Neural progenitor cell (in vitro differentiated cells): ENCODE results near the gene HECTD2. TPM values are rescaled to one million over a fixed set of nuclear protein-coding genes. Genes with fewer than 3 reads are reported as not detected.

Experiments used
- DNase-seq: peaks from one replicate; pipeline ENCODE4 v3.0.0-alpha.2; 2016; ENCODE audit warnings: low spot score
- H2AFZ ChIP-seq: fragments of 200-600 bp; sonication (generic); replicated peaks from 2 replicates; pipeline ENCODE4 v1.6.1; 2016; ENCODE audit warnings: antibody characterized with exemption
- H3F3A ChIP-seq: fragments of 200-600 bp; sonication (generic); 2 replicates; pipeline ENCODE4 v1.6.1; 2016; ENCODE audit warnings: antibody characterized with exemption, low read depth
- H3K27ac ChIP-seq: fragments of 200-600 bp; sonication (generic); 2 replicates; pipeline ENCODE4 v1.5.1; 2016; ENCODE audit warnings: mild to moderate bottlenecking
- H3K27me3 ChIP-seq: fragments of 200-600 bp; sonication (generic); 2 replicates; pipeline ENCODE4 v1.6.1; 2016; ENCODE audit warnings: mild to moderate bottlenecking, moderate library complexity
- H3K36me3 ChIP-seq: fragments of 200-600 bp; sonication (generic); 2 replicates; pipeline ENCODE4 v1.5.1; 2016
- H3K4me1 ChIP-seq: fragments of 200-600 bp; sonication (generic); 2 replicates; pipeline ENCODE4 v1.6.1; 2016; ENCODE audit warnings: mixed run types
- H3K4me2 ChIP-seq: fragments of 200-600 bp; sonication (generic); 2 replicates; pipeline ENCODE4 v1.6.1; 2016
- H3K4me3 ChIP-seq: fragments of 200-600 bp; sonication (generic); 2 replicates; pipeline ENCODE4 v1.5.1; 2016
- H3K79me2 ChIP-seq: fragments of 200-600 bp; sonication (generic); 2 replicates; pipeline ENCODE4 v1.6.1; 2016; ENCODE audit warnings: low read depth
- H3K9ac ChIP-seq: fragments of 200-600 bp; sonication (generic); 2 replicates; pipeline ENCODE4 v1.6.1; 2016
- H3K9me3 ChIP-seq: fragments of 200-600 bp; sonication (generic); 2 replicates; pipeline ENCODE4 v1.5.1; 2016; ENCODE audit warnings: low read depth
- H4K20me1 ChIP-seq: fragments of 200-600 bp; sonication (generic); 2 replicates; pipeline ENCODE4 v1.6.1; 2016; ENCODE audit warnings: low read depth
- H3K27ac Mint-ChIP-seq: 3 replicates; pipeline ENCODE4 v1.8.0; 2021; ENCODE audit warnings: mixed read lengths
- H3K27me3 Mint-ChIP-seq: 2 replicates; pipeline ENCODE4 v1.8.0; 2022; ENCODE audit warnings: low read depth, mild to moderate bottlenecking, inconsistent platforms, moderate library complexity, mixed read lengths; ENCODE audit not compliant: insufficient read depth
- H3K36me3 Mint-ChIP-seq: 3 replicates; pipeline ENCODE4 v1.8.0; 2021; ENCODE audit warnings: mixed read lengths
- H3K4me1 Mint-ChIP-seq: 3 replicates; pipeline ENCODE4 v1.8.0; 2021; ENCODE audit warnings: mixed read lengths
- H3K4me3 Mint-ChIP-seq: 3 replicates; pipeline ENCODE4 v1.8.0; 2021; ENCODE audit warnings: mild to moderate bottlenecking, moderate library complexity, mixed read lengths
- H3K9me3 Mint-ChIP-seq: 3 replicates; pipeline ENCODE4 v1.8.0; 2020; ENCODE audit warnings: mixed read lengths
- EZH2 ChIP-seq: fragments of 200-600 bp; sonication (generic); IDR thresholded peaks from 2 replicates; pipeline ENCODE4 v1.6.1; 2017; ENCODE audit warnings: antibody characterized with exemption, mild to moderate bottlenecking, moderate library complexity
- EZH2phosphoT487 ChIP-seq: fragments of 200-600 bp; sonication (generic); IDR thresholded peaks from 2 replicates; pipeline ENCODE4 v1.6.1; 2017; ENCODE audit warnings: antibody characterized with exemption
- total RNA-seq: library from RNA; depleted of rRNA; stranded (reverse); fragments of >200 nt; gene quantifications from 2 replicates; pipeline ENCODE4 v1.2.3, GENCODE V29; 2015; ENCODE audit warnings: low replicate concordance
- TF ChIP-seq, protein P1 (sequence below): fragments of 200-600 bp; sonication (generic); IDR thresholded peaks from 2 replicates; pipeline ENCODE4 v1.5.1; 2017; ENCODE audit warnings: antibody characterized with exemption, mild to moderate bottlenecking

Gene HECTD2
- total RNA-seq, 1 donor from 2014 or later, result 51.5 TPM

DNA sequence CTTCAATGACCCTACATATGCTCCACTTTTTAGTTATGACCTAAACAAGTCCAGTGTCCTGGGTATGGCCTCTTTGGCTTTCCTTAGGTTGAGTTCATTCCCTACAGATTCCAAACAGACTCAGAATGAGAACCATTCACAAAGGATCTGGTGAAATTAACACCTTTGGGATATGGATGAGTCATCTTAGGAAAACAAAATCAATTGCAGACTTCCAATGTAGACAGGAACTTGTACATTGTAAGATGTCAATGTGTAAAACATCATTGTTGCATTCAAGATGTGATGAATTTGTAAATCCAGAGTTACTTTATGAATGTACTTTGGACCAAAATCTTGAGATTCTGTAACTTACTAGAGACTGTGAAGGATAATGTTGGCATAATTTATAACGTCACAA, 43.4 kb upstream of the HECTD2 start:
- Histone ChIP-seq H3K4me1 (no peaks in the 10 kb centered on the region), H2AFZ (no peak overlapping the region), H3K79me2 (no peaks in the 10 kb centered on the region), H3K9ac (no peak overlapping the region), H3K4me2 (no peak overlapping the region), H3K27me3 (no peaks in the 10 kb centered on the region), H3F3A (no peaks in the 10 kb centered on the region), H4K20me1 (no peaks in the 10 kb centered on the region), H3K36me3 (no peaks in the 10 kb centered on the region), H3K4me3 (no peak overlapping the region), H3K9me3 (no peaks in the 10 kb centered on the region), H3K27ac (no peak overlapping the region)
- Mint-ChIP-seq H3K36me3 (no peaks in the 10 kb centered on the region), H3K9me3 (peaks cover 22% of the 10 kb centered on the region), H3K27ac (no peak overlapping the region), H3K4me1 (peaks cover 9% of the 10 kb centered on the region), H3K4me3 (no peak overlapping the region), H3K27me3 (peaks cover 4% of the 10 kb centered on the region)
- TF ChIP-seq EZH2phosphoT487 (no peak), EZH2 (no peak)
- TF ChIP-seq, protein P1, sequence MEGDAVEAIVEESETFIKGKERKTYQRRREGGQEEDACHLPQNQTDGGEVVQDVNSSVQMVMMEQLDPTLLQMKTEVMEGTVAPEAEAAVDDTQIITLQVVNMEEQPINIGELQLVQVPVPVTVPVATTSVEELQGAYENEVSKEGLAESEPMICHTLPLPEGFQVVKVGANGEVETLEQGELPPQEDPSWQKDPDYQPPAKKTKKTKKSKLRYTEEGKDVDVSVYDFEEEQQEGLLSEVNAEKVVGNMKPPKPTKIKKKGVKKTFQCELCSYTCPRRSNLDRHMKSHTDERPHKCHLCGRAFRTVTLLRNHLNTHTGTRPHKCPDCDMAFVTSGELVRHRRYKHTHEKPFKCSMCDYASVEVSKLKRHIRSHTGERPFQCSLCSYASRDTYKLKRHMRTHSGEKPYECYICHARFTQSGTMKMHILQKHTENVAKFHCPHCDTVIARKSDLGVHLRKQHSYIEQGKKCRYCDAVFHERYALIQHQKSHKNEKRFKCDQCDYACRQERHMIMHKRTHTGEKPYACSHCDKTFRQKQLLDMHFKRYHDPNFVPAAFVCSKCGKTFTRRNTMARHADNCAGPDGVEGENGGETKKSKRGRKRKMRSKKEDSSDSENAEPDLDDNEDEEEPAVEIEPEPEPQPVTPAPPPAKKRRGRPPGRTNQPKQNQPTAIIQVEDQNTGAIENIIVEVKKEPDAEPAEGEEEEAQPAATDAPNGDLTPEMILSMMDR, result no peak
- no peak for DNase-seq

DNA sequence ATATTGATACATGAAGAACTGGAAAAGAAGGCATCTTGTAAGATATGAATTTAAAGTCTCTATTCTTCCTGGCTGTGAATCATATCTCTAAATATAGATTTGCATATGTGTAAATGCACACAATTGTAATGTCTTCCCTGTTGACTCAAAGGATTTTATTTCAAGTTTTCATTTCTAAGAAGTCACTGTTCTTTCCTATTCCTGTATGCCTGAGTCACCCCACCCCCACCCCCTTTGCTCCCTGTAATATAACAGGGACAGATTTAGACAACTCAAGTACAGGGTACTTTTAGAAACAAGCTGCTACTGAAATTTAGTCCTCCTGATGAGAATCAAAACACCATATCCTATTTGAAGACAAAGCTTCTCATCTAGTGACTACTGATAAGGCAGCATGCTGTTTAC, 43.0 kb upstream of the HECTD2 start:
- Histone ChIP-seq H2AFZ (no peak overlapping the region), H3K4me2 (no peak overlapping the region), H3K9me3 (no peaks in the 10 kb centered on the region), H3K36me3 (no peaks in the 10 kb centered on the region), H3K27ac (no peak overlapping the region), H3K27me3 (no peaks in the 10 kb centered on the region), H3K4me3 (no peak overlapping the region), H3K9ac (no peak overlapping the region), H3K4me1 (no peaks in the 10 kb centered on the region), H3F3A (no peaks in the 10 kb centered on the region), H3K79me2 (no peaks in the 10 kb centered on the region), H4K20me1 (no peaks in the 10 kb centered on the region)
- peaks cover 21% of the 10 kb centered on the region for H3K9me3 Mint-ChIP-seq
- H3K36me3 Mint-ChIP-seq, result no peaks in the 10 kb centered on the region
- no peak for DNase-seq
- H3K27ac Mint-ChIP-seq, result no peak overlapping the region
- H3K4me3 Mint-ChIP-seq, result no peak overlapping the region
- peaks cover 4% of the 10 kb centered on the region for H3K27me3 Mint-ChIP-seq
- peaks cover 9% of the 10 kb centered on the region for H3K4me1 Mint-ChIP-seq
- TF ChIP-seq EZH2phosphoT487, result no peak
- no peak for TF ChIP-seq EZH2
- TF ChIP-seq, protein P1, result no peak

DNA sequence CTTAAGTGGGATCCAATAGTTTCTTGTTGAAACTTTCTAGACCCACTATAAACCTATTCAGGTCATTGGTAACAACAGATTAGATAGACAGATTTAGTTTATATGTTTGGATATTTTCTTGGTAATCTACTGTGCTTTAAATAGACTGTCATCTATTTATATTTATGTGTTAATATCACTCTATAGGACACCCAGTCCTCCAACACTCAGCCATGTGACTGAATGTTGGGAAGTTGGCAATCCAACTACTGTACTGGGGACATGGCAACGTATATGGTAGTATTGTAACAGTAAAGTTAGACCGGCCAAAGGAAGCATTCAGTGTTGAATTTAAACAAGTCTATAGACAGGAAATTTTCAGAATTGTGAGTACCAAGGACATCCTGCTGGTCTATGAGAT, 42.6 kb upstream of the HECTD2 start:
- peaks cover 19% of the 10 kb centered on the region for H3K9me3 Mint-ChIP-seq
- Histone ChIP-seq H3K27ac (no peak overlapping the region), H3K4me2 (no peak overlapping the region), H3F3A (no peaks in the 10 kb centered on the region), H3K9me3 (no peaks in the 10 kb centered on the region), H3K36me3 (no peaks in the 10 kb centered on the region), H3K79me2 (no peaks in the 10 kb centered on the region), H3K9ac (no peak overlapping the region), H3K4me3 (no peak overlapping the region), H2AFZ (no peak overlapping the region), H3K4me1 (no peaks in the 10 kb centered on the region), H4K20me1 (no peaks in the 10 kb centered on the region), H3K27me3 (no peaks in the 10 kb centered on the region)
- H3K4me1 Mint-ChIP-seq, result peaks cover 9% of the 10 kb centered on the region
- H3K27me3 Mint-ChIP-seq, result peaks cover 4% of the 10 kb centered on the region
- H3K27ac Mint-ChIP-seq, result no peak overlapping the region
- no peaks in the 10 kb centered on the region for H3K36me3 Mint-ChIP-seq
- DNase-seq, result no peak
- TF ChIP-seq, protein P1, result no peak
- no peak for TF ChIP-seq EZH2
- no peak for TF ChIP-seq EZH2phosphoT487
- H3K4me3 Mint-ChIP-seq, result no peak overlapping the region
